ENCODE measurements around the gene KLC1.

Gene KLC1

DNA sequence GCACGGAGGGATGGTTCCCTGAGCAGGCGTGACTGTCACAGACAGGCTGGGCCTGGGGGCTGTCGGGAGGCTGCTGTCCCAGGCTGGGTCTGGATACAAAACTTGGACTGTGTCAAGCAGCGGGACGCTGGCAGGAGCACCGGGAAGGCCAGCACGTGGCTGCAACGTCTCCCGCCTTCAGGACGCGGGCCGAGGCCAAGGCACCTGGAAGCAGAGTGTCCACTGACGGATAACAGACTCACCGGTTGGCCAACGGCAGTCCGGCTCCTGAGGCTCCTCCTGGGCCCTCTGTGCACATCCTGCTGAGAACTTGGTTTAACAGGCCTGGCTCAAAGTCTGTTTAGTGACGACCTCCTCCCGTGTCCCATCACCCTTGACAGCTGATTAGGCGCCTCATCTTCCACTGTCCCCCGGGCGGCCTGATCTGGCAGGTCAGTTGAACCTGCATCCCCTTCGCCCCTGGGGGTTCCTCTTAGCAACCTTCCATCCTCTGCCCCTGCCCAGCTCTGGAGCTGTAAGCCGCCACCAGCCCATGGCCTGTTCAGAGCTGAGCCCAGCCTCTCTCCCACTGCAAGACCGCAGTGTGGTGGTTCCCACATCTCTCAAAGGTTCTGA is 83.7 kb downstream of the KLC1 start:
- TF ChIP-seq, protein P1, sequence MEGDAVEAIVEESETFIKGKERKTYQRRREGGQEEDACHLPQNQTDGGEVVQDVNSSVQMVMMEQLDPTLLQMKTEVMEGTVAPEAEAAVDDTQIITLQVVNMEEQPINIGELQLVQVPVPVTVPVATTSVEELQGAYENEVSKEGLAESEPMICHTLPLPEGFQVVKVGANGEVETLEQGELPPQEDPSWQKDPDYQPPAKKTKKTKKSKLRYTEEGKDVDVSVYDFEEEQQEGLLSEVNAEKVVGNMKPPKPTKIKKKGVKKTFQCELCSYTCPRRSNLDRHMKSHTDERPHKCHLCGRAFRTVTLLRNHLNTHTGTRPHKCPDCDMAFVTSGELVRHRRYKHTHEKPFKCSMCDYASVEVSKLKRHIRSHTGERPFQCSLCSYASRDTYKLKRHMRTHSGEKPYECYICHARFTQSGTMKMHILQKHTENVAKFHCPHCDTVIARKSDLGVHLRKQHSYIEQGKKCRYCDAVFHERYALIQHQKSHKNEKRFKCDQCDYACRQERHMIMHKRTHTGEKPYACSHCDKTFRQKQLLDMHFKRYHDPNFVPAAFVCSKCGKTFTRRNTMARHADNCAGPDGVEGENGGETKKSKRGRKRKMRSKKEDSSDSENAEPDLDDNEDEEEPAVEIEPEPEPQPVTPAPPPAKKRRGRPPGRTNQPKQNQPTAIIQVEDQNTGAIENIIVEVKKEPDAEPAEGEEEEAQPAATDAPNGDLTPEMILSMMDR (IDR thresholded peaks at IDR 0.05; ENCODE audit: low read depth, low read length): no peak
- no peak overlapping the region for H3K4me3 ChIP-seq (replicated peaks in 1 of 2; ENCODE audit: low read depth in 2 of 2, low read length in 2 of 2)

DNA sequence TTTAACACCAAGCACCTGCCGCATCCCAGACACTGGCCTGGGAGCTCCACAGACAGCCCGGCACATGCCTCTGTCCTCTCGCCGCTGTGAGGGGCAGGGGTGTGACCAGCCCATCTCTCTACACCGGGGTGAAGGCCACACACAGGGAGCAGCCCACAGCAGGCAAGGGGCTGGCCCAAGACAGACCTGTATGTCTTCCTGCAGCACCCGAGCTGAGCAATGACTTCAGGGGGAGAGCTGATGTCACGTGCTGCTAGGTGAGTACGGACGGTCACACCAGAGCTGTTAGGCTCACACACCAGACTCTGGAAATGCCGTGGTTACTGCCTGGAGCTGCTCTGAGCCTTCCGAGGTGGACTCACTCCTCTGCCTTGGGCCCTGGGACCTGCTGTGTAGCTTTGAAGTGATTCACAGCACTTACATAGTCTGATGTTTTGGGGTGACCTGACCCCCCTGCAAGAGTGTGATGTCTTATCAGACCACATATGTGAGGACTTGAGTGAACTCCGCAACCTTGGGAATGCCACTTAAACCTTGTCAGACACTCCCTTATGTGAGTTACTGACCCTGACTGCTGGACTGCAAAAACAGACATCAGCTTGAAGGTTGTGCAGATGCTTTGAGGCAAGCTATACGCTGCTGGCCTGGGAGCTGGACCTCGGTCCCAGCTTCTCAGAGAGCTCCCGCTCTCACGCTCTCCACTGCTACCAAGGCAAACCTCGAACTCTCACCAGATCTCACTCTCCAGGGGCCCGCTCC is 84.5 kb downstream of the KLC1 start:
- TF ChIP-seq, protein P1 (IDR thresholded peaks at IDR 0.05; ENCODE audit: low read depth, low read length): no peak
- no peak overlapping the region for H3K4me3 ChIP-seq (replicated peaks in 1 of 2; ENCODE audit: low read depth in 2 of 2, low read length in 2 of 2)
- DNase-seq (ENCODE audit: low read depth in 2 of 2): no peak

More for the DNA sequence above, 83.7 kb downstream of the KLC1 start:
- DNase-seq (ENCODE audit: low read depth in 2 of 2): no peak

DNA sequence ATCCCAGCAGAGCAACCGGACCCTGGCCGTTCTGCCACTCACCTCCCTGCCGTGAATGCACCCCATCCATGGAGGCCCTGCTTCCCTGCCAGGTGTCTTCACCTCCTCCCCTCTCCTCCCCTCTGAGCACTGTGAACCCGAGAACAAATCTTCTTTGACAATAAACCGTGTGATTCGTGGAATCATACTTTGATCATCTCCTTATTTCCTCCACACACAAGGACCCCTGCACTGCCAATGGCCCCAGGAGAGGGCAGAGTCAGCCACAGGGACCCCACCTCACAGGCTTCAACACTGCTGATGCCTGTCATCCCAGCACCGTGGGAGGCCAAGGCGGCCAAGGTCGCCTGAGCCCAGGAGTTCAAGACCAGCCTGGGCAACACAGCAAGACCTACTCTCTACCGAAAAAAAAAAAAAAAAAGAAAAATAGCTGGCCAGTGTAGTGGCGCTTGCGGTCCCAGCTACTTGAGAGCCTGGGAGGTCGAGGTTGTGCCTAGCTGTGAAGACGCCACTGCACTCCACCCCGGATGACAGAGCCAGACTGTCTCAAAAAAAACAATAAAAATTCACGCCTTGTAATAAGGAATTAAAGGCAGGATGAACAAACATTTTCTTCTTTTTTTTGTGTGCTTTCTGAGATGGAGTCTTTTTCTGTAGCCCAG is 85.2 kb downstream of the KLC1 start:
- TF ChIP-seq, protein P1 (IDR thresholded peaks at IDR 0.05; ENCODE audit: low read depth, low read length): no peak
- peak overlapping the region in 1 of 2 donors; percentile 60 for H3K4me3 ChIP-seq (replicated peaks in 1 of 2; ENCODE audit: low read depth in 2 of 2, low read length in 2 of 2)

DNA sequence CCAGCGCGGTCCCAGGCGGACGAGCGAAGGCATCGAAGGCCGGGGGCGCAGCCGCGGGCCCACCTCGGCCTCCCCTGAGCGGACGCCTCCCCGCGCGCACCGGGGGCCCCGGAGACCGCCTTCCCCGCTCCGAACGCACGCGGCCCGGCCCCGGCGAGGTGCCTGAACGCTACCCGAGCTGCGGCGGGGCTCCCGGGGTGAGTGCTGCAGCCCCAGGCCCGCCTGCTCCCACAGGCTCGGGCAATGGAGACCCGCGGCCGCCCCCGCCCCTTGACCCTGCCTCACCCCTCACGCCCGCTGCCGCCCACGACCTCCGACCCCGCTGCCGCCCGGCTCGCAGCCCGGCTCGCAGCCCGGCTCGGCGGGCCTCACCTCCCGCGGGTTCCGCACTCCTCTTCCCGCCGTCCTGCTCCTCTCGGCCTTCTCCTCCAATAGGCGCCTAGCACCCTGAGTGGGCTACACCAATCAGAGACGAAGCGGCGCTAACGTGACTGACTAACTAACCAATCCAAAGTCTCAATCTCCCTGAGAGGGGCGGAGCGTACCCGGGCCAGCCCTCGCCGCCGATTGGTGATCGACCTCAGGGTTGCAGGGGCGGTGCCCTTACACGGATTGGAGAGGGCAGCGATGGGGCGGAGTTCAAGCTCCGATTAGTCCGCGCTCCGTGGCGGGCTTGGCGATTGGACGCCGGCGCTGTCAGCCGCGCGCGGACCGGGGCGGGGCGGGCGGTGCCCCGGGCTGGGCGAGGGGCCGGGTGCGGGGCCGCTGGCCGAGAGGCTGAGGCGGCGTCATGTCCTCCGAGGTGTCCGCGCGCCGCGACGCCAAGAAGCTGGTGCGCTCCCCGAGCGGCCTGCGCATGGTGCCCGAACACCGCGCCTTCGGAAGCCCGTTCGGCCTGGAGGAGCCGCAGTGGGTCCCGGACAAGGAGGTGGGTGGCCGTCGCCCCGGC is 86.3 kb downstream of the KLC1 start, which contains the start of the genes XRCC3 and ZFYVE21:
Gene XRCC3 (minus strand): TSS at position 400 of the 949 bp plus-strand sequence. CDS start 4,364 bp downstream, outside the sequence.
Gene ZFYVE21 (plus strand): TSS at position 759 of the 949 bp plus-strand sequence. CDS start 32 bp downstream, at position 791.
- TF ChIP-seq, protein P1 (IDR thresholded peaks at IDR 0.05; ENCODE audit: low read depth, low read length): no peak
- DNase-seq (ENCODE audit: low read depth in 2 of 2): peak; percentile 99 to 100
- peak within 1 kb of the TSS; percentile 67 to 80 for H3K4me3 ChIP-seq (replicated peaks in 1 of 2; ENCODE audit: low read depth in 2 of 2, low read length in 2 of 2)

More for the DNA sequence above, 85.2 kb downstream of the KLC1 start:
- DNase-seq (ENCODE audit: low read depth in 2 of 2): no peak

DNA sequence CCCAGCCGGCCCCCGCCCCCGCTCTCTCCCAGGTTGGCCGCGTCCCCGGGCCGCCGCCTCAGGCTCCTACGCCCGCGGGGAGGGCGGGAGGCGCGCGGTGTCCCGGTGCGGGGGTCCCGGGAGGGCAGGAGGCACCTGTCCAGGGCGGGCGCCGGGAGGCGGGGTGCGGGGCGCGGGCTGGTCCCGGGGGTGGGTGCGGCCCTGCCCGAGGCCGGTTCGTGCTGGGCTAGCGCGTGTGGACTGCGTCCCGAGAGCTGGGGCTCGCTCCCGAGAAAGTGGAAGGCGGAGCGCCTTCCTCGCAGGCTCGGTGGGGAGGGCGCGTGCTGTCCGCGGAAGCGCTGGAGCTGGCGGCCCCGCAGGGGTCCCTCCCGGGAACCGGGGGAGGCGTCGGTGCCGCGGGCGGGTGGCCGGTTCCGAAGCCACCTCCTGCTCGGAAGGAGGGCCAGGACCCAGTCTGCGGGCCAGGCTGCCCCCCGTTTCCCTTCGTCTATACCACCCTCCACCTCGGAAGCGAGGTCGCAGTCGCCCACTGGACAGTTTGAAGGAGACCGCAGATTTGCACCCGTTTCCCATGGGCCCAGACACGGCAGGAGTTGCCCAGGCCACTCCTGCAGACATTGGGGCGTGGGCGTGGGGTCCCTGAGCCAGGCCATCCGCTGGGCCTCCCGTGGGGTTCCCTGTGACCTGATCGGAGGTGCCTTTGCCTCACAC is 87.2 kb downstream of the KLC1 start:
- peak in 1 of 2 donors; percentile 21 for DNase-seq (ENCODE audit: low read depth in 2 of 2)
- peak overlapping the region; percentile 67 to 80 for H3K4me3 ChIP-seq (replicated peaks in 1 of 2; ENCODE audit: low read depth in 2 of 2, low read length in 2 of 2)
- TF ChIP-seq, protein P1 (IDR thresholded peaks at IDR 0.05; ENCODE audit: low read depth, low read length): no peak

Measured in cardiac fibroblast (primary cell).